Activated CD4-positive, alpha-beta T cell treated with anti-CD3 and anti-CD28 coated beads for 24 hours (primary cell): Measurements from ENCODE around the gene SLC8A1.

Experiments used
- DNase-seq, 2 donors: peaks; one replicate each; pipeline ENCODE4 v3.0.0-alpha.2; 2020; ENCODE audit warnings: low read depth in 2 of 2

Gene SLC8A1

DNA sequence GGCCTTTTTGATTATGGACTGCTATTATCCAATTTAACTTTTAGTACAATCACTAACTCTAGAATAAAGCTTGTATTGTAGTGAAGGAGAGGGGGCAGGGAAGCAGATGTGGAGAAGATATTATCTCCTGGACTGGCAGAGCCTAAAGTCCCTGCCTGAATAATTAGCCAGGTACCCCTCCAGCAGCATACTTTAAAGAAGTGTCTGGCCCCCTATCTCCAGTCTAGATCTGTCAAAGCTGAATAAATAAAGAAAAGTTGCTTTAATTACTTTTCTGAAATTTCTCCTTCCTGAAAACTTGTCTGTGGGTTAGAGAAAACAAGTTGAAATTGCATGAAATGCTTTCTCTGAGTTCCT lies 258.2 kb downstream of the SLC8A1 start:
- no peak for DNase-seq

DNA sequence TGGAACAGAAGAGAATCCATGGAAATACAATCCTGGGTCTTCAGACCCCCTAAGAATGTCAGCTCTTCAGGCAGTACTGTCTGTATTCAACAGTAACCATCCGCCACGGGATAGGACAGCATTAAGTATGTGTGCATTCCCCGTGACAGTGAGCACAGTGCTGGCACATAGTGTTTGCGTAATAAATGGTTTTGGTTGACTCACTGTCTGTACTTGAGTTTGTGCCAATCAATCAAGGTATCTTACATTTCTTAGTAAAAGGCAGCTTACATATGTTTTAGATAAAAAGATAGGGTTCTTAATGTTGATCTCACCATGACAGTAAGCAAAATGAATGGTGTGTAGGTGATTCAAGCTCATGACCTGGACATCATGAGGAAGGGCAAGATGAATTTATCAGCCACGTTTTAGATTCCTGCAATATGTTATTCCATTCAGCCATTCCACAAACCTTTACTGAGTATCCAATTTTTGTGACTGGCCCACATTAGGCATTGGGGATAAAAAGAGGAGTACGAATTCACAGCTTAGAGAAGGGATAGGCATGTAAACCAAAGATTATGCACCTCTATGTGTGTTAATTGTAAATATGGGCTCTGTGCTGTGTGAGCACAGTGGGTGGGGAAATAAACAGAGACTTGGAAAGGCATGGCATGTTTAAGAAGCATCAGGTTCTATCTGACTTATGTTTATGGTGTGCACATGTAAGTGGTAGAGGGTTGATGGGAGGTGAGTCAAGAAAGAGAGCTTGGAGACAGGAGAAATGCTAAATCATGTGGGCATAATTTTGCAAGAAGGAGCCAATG lies 258.8 kb downstream of the SLC8A1 start:
- DNase-seq: no peak

DNA sequence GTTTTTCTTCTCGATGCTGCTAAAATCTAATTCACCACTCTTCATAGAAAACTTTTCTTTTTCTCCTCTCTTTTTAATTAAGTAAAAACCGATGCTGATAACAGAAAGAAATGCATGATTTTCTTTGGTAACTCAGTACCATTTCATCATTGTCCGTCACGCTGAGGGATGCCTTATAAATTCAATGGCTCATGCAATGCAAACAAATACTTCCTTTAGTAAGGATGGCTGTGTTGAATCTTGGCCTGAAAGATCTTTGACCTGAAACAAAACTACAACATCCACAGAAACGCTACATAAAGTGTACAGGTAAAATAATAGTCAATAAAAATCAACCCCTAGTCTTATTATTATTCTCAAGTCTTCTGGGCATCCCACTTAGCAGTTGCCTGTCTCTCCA lies 261.4 kb downstream of the SLC8A1 start:
- no peak for DNase-seq

DNA sequence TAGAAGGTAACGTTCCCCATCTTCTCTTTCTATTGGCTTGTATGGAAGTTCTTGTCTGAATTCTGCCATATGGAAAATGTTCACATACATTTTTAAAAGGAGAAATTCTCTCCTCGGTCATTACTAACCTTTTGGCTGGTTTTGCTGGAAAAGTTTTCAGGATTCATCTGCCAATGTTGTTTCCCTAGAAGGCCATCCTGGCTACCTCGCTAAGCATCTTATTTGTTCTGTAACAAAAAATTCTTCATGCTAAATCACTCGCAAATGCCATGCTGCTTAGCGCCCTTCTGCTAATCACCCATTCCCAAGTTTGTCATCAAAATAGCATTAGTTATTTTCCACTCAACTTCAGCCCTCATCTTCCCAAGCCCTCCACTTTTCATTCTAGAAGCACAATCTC lies 262.0 kb downstream of the SLC8A1 start:
- DNase-seq: no peak

DNA sequence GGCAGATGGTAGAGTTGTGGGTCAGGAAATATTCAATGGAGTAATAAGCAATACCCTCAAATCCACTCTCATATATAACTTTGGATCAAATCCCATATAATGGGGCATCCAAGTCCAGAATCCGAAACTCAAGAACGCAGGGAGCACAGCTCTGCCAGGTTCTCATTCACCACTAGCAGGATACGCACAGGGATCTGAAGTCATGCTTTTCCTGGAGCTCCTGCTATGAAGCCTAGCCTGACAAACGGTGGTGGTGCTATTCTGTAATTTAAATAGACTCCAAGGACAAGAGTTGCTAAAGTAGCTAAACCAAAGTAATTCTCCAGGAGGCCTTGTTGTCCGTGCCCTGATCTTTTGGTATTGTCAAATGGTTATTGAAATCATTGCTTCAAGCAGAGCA lies 264.8 kb downstream of the SLC8A1 start:
- DNase-seq: no peak

DNA sequence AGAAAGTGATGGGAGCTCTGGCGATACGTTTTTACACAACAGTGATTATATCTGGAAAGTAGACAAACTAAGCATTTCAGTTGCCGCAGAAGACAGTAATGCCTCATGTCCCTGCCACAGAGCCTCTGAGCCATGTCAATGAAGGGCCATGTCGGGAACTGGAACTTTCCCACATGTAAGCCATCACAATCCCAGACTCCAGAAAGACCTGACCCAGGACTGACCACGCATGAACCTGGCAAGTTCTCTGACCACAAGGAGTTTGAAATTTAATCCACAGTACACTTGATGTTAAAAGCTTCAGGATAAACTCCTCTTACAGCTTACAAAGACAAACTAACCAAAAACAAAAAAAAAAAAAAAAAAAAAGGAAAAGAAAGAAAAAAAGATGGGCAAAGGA lies 267.3 kb downstream of the SLC8A1 start:
- no peak for DNase-seq

DNA sequence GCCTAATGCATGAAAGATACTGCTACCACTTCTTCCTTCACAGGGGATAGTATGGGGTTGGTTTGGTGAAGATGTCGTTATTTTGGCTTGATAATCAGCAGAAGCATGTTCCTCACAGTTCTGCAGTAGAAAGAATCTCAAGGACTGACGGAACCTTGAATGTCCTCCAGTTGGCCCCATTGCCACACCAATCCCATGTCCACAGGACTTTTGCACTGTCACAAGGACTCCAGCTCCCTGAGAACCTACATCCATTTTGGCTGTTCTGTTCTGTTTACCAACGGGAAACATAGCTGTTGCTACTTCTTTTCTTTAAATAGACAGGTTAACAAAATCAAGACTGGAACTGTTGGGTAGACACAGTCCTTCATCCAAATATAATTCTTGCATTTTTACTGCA lies 270.0 kb downstream of the SLC8A1 start:
- DNase-seq: no peak

DNA sequence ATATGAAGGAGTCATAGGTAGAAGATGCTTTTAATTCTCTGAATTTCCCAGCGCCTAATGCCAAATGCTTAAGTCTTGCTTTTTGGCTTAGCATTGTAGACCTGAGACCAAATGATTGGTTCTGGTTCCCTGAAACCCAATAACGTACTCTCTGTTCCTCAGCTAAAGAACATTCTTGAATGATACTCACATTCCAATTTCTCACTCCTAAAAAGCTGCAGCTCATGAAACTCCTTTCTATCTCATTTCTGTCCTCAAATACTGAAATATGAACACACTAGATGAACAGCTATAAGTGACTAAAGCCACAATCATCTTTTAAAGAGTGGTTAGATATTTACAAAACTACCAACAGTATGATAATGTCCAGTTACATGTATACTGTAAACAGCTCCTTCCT lies 272.1 kb downstream of the SLC8A1 start:
- DNase-seq: no peak

DNA sequence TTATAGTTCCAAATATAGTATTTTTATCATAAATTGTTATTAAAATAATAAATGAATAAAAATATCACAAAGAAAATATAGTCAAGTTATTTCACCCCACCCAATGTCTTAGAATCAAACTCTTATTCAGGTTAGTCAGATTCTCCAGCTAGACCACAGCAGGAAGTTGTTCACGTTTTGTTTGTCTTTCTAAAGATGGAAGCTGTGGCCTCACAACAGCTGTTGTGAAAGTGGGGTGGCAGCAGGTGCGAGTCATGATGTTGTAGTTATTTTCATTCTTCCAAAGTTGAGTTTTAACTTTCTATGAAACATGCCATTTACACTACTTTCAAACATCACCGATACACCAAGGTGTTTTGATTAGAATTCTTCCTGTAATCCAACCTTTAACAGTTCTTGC lies 272.9 kb downstream of the SLC8A1 start:
- no peak for DNase-seq

DNA sequence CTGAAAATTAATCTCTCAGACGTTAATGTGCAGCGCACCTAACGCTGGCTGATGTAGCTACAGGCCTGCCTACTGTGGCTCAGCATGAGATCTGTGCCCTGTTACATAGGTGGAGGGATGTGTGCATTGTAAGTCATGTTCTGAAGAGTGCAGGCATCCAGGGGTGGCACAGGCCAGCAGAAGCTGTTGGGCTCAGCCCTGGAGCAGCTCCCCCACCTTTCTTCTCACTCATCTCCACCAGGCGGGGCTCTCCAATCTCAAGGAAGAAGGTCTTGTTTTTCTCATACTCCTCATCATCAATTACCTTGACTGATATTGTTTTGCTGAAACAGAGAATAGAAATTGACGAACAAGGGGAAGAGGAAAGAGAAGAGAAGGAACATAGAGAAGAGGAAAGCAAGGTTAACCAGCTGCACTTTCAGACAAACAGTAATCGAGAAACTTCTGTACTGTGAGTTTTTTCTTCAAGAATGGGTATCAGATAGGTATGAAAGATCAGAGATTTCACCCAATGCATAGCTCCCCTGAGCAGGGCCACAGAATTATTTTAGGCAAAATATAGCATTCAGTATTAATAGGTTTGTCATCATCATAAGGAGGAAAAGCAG lies 273.6 kb downstream of the SLC8A1 start:
- no peak for DNase-seq

DNA sequence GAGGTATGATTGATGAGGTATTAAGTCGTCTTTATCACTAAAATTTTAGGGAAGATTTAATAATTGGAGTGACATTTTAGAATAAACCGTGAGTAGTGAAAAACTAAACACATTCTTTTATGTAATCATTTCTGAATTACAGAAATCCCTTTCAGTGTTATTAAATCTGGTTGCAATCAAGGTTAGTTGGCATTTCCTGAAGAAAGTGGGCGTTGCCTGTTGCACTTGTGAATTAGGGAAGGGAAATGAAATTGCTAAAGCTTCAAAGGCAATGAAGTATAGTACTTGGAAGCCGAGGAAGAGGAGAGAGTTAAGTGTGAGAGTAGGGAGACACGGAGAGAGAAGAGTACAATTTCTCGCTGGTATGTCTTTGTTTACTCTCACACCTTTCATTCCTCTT lies 274.5 kb downstream of the SLC8A1 start:
- no peak for DNase-seq

DNA sequence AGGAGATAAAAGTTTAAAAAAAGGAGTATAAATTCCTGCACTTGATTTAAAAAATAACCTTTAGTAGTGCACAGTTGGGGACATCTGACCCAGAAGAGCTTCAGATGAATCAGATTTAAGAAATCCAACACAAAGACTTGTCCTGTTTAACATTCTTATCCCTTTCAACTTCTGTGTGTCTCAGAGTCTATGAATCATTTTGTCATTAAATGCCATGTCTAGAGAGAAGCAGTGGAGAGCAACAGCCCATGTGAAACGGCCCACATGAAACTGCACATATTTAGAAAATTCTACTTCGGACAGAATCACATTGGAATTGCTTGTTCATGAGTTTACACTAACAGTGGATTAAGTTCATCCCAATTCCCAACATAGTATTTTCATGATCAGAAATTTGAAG lies 278.6 kb downstream of the SLC8A1 start:
- DNase-seq: no peak

DNA sequence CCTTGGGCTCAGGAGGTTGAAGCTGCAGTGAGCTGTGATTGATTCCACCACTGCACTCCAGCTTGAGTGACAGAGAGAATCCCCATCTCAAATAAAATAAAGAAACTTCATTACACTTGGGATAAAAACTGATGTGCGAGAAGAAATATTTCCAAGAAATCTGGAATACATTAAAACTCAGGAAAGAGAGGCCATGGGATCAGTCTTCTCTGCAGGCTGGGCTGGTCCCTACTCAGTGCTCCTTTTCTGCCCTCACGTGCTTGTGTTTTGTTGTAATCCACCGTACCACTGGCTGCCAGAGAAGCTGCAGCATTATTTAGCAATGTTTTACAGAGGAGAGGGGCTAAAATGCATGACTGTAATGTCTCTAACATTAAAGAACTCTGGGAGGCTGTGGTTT lies 282.0 kb downstream of the SLC8A1 start:
- no peak for DNase-seq

DNA sequence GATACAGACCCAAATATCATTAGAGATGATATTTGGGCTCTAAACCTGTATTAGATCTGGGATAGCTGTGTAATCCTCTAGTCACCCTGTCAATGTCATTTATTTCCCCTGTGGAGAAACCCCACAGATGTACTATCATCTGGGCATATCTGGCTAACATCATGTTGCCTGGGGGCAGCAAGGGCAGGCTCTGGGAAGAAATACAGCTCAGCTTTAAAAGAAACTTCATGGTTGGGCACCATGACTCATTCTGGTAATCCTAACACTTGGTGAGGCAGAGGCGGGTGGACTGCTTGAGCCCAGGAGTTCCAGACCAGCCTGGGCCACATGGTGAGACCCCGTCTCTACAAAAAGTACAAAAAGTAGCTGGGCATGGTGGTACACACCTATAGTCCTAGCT lies 282.5 kb downstream of the SLC8A1 start:
- no peak for DNase-seq

DNA sequence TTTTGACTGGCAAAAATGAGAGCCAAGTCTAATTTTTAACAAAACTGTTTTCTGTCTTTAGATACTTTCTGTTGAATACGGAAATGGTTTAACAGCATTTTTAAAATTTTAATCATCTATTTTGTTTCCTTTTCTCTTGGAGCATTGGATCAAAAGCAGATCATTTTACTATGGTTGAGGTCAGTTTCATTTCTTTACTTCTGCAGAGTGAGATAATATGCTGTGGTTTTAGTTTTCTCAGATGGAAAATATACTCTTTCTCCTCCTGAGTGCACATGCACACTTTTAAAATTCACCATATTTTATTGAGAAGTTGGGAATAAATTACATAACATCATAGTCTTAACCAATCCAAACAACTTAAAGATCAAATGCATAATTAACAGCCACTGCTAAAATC lies 283.3 kb downstream of the SLC8A1 start:
- DNase-seq: no peak

DNA sequence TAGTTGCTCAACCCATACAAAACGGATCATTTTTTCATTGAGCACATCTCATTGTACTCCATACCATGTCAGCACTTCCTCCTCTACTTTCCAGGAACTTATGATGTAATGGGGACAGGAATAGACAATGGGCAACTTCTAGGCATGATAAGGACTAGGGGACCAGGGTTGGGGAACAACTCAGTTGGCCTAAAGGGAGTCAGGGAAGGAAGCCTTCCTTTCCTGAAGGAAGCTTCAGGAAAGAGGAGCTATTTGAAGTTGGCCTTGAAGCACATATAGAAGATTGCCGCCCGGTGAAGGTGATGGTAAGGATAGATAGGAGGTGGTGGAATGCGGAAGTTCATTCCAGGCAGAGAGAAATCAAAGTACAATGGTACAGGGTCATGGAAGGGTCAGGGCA lies 283.9 kb downstream of the SLC8A1 start:
- DNase-seq: no peak

DNA sequence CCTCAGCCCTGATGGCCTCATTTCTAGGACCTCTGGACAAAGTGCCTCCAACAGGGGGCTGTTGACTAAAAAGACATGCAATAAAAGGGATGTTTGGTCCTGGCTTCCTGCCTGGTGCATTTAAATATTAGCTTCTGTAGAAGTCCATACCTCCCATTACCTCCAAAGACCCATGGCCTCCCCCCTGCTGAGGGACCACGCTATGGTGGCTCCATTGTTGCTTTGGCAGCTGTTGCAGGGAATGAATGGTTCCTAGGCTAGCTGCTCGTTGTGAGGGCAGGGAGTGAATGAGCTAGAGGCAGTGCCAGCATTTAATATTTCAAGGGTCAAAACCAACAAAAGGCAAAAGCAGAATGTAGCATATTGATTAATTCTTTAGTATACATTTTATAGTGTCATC lies 285.9 kb downstream of the SLC8A1 start:
- no peak for DNase-seq

DNA sequence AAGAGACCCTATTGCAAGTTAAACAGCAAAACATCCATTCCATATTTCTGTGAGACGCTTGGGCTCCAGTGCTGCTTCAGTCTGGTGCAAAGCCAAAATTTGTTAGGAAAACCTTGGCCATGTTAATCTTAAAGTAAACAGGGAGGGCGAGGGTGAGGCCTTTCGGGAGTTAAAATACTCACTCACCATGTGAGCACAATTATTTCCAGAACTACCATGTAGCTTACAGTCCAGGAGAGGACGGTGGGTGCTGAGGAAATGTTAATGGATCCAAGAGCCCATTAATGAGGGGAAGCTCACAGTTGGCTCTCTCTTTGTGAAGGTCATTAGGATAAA lies 286.4 kb downstream of the SLC8A1 start:
- DNase-seq: no peak

DNA sequence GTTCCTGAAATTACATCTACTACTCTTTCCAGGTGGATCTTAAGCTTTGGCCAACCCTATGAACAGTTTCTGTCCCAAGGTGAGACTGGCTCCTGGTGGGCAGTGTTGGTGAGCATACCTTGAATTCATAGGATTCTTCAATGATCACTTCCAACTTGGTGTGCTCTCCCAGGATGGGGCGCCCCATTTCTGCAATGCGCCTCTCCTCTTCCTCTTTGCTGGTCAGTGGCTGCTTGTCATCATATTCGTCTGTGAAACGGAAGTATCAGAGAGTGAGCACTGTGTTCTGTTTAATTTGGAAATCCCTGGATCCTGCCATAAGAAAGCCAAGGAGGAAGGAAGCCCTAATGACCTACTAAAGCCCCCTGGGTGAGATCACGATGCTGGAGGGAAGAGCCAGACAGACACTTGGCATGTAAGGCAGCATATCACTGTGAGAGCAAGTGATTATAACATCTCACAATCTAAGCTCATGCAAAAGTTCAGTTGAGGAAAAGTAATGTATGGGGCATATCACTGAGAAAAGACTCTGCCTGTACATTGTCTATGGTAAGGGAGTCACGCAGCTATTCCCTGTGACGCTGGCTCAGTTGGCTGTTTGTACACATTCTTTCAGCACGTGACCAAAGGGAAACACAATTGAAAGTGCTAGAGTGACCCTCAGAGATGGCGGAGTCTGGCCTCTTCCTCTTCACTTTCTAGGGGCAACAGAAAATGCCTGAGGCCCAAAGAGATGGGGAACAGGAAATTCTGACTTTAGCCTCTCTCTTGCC lies 287.0 kb downstream of the SLC8A1 start:
- DNase-seq: no peak

DNA sequence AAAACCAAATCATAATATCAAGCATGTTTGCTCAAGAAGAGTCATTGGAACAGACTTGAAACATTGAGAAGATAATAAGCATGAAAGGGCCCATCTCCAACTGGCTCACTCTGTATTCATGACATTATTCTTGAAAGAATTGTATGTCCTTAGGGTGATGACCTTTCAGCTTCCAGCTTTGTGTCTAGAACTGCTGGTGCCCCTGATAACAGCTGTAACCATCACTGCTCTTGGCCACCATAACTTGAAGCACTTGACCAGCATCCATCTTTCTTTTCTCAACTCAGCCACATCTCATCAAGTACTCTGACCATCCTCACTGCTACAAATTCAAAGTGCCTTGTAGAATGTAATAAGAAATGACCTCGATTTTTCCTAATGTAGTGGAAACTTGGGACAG lies 289.9 kb downstream of the SLC8A1 start:
- DNase-seq: no peak

DNA sequence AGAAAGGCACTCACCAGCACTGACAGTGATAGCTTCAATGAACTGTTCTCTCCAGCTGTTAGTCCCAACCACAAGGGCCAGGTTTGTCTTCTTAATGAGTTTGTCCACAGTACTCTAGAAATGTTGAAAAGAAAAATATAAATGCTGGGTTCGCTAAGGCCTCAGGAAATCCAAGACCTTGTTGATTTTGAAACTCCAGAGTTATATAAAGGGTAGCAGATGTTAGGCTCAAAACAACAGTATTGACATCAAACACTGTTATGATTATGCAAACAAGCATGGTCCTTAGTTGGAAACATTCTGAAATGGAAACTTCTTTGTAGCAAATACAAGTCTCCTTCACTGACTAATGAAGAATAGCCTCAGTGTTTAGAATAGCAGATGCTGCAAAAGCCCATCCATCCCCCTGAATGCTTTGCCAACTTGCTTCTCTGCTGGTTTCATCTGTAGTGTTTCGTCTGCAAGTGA lies 291.1 kb downstream of the SLC8A1 start:
- no peak for DNase-seq

DNA sequence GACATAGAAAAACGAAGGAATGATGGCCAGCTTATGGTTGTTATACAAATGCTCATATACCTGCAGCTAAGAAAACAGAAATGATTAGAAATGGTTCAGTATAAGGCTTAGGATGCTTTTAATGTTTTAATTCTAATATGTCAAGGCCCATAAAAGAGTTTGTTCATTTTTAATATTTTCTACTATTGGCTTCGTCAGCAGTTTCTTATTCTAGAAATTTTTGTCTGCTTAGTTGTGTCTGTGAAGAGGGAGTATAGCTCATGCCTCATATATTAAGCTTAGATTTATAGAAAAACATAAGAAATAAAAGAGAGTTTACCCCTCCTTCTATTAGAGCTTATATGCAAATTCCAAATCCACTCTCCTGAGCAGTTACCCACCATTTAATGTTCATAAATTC lies 292.6 kb downstream of the SLC8A1 start:
- DNase-seq: no peak

DNA sequence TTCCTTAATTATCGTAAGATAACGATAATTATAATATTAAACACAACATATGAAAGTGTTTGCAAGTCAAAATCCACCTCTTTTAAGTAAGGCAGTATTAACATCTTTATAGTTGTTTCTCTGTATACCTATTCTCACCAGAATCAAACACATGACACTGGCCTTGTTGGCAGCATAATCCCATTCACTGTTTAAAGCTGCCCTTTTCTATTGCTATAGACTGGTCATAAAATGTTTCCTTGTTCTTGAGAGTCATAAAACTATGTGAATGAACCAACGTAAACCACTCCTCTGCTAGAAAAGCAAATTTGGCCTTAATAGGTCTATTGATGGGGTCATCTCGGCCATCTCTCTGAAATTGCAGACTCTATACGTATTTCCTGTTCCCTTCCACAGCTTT lies 293.1 kb downstream of the SLC8A1 start:
- no peak for DNase-seq
